IMR-90 (cell line): ENCODE results near the gene S100A4. TPM values are rescaled to one million over a fixed set of nuclear protein-coding genes. Genes with fewer than 3 reads are reported as not detected.

Source experiments
- ATAC-seq: fragments of 200-7000 bp; cut with Tn5 transposase; 2 replicates; pipeline ENCODE4 v1.9.1; 2020; ENCODE audit warnings: low read depth, mild to moderate bottlenecking, moderate library complexity
- BruUV-seq: library from RNA; stranded (reverse); fragments of 400-500 nt; replicated peaks from 2 replicates; lab custom pipeline; 2021; lab: Mats Ljungman, UMichigan
- CTCF ChIA-PET: fragments of 300-600 bp; formaldehyde crosslinking; extraction: SDS; loops from one replicate; lab custom pipeline; 2021; ENCODE audit warnings: antibody characterized with exemption; lab: Yijun Ruan, JAX
- POLR2A ChIA-PET: fragments of 300-600 bp; sonication (Branson Sonifier 250); formaldehyde crosslinking; loops from one replicate; lab custom pipeline; 2022; ENCODE audit warnings: antibody characterized with exemption; ENCODE audit not compliant: unreplicated experiment; lab: Charles Lee
- DNase-seq: peaks from one replicate; pipeline ENCODE4 v3.0.0; 2013
- H2AFZ ChIP-seq: replicated peaks from 2 replicates; pipeline ENCODE3; 2013; ENCODE audit warnings: low read length, mild to moderate bottlenecking; ENCODE audit not compliant: poor library complexity
- H2AK5ac ChIP-seq: 2 replicates; pipeline ENCODE4 v1.6.1; 2013; ENCODE audit warnings: low read depth, low read length, inconsistent platforms
- H2AK9ac ChIP-seq: replicated peaks from 2 replicates; pipeline ENCODE3; 2013; ENCODE audit warnings: mild to moderate bottlenecking, low read depth, low read length, moderate library complexity; ENCODE audit not compliant: poor library complexity
- H2BK120ac ChIP-seq: 2 replicates; pipeline ENCODE4 v1.6.1; 2013; ENCODE audit warnings: low read depth, low read length, inconsistent platforms
- H2BK15ac ChIP-seq: 3 replicates; pipeline ENCODE4 v1.6.1; 2013; ENCODE audit warnings: low read depth, low read length, inconsistent platforms
- H2BK20ac ChIP-seq: 2 replicates; pipeline ENCODE4 v1.6.1; 2013; ENCODE audit warnings: low read depth, mild to moderate bottlenecking, inconsistent platforms, low read length, moderate library complexity
- H2BK5ac ChIP-seq: 2 replicates; pipeline ENCODE4 v1.6.1; 2013; ENCODE audit warnings: mild to moderate bottlenecking, low read depth, low read length, inconsistent platforms; ENCODE audit not compliant: poor library complexity, severe bottlenecking
- H3K14ac ChIP-seq: replicated peaks from 2 replicates; pipeline ENCODE4 v1.6.1; 2013; ENCODE audit warnings: low read depth, low read length, inconsistent platforms
- H3K18ac ChIP-seq: 2 replicates; pipeline ENCODE4 v1.6.1; 2013; ENCODE audit warnings: low read depth, low read length, control low read depth
- H3K23ac ChIP-seq: 2 replicates; pipeline ENCODE4 v1.6.1; 2013; ENCODE audit warnings: low read depth, low read length, inconsistent platforms
- H3K27ac ChIP-seq: 2 replicates; pipeline ENCODE4 v1.5.1; 2013; ENCODE audit warnings: mild to moderate bottlenecking, control low read depth, low read length; ENCODE audit not compliant: insufficient read depth
- H3K27me3 ChIP-seq: 2 replicates; pipeline ENCODE4 v1.6.1; 2013; ENCODE audit warnings: low read length; ENCODE audit not compliant: control insufficient read depth, insufficient read depth
- H3K36me3 ChIP-seq: 2 replicates; pipeline ENCODE4 v1.6.1; 2013; ENCODE audit warnings: low read length, mixed read lengths; ENCODE audit not compliant: control insufficient read depth, insufficient read depth
- H3K4ac ChIP-seq: 2 replicates; pipeline ENCODE4 v1.6.1; 2013; ENCODE audit warnings: low read depth, low read length, inconsistent platforms
- H3K4me1 ChIP-seq: 2 replicates; pipeline ENCODE4 v1.6.1; 2013; ENCODE audit warnings: low read length, mixed read lengths; ENCODE audit not compliant: control insufficient read depth, insufficient read depth
- H3K4me2 ChIP-seq: 2 replicates; pipeline ENCODE4 v1.6.1; 2013; ENCODE audit warnings: low read depth, mild to moderate bottlenecking, control low read depth, low read length, moderate library complexity
- H3K4me3 ChIP-seq: 2 replicates; pipeline ENCODE4 v1.5.1; 2013; ENCODE audit warnings: low read depth, mild to moderate bottlenecking, control low read depth, low read length, moderate library complexity; ENCODE audit not compliant: insufficient read depth
- H3K56ac ChIP-seq: 2 replicates; pipeline ENCODE4 v1.6.1; 2013; ENCODE audit warnings: low read length, inconsistent platforms; ENCODE audit not compliant: insufficient read depth; ENCODE audit errors: extremely low read depth
- H3K79me1 ChIP-seq, 2 experiments: 2 replicates each; pipeline ENCODE4 v1.6.1; 2013; ENCODE audit warnings: low read length in 2 of 2, inconsistent platforms in 1 of 2, low read depth in 1 of 2
- H3K9ac ChIP-seq: 2 replicates; pipeline ENCODE4 v1.6.1; 2013; ENCODE audit warnings: low read depth, low read length, control low read depth
- H3K9me1 ChIP-seq: 2 replicates; pipeline ENCODE4 v1.6.1; 2013; ENCODE audit warnings: low read length, inconsistent platforms; ENCODE audit not compliant: insufficient read depth
- H3K9me3 ChIP-seq: 2 replicates; pipeline ENCODE4 v1.6.1; 2013; ENCODE audit warnings: low read length; ENCODE audit not compliant: control insufficient read depth, insufficient read depth
- H4K20me1 ChIP-seq: 2 replicates; pipeline ENCODE4 v1.6.1; 2013; ENCODE audit warnings: low read length, inconsistent platforms; ENCODE audit not compliant: insufficient read depth
- H4K5ac ChIP-seq: 2 replicates; pipeline ENCODE4 v1.6.1; 2013; ENCODE audit warnings: mild to moderate bottlenecking, low read depth, low read length, control low read depth
- H4K8ac ChIP-seq, 2 experiments: 2 replicates each; pipeline ENCODE4 v1.6.1; 2013; ENCODE audit warnings: low read depth in 2 of 2, low read length in 2 of 2, control low read depth in 1 of 2, inconsistent platforms in 1 of 2
- H4K91ac ChIP-seq: 2 replicates; pipeline ENCODE4 v1.6.1; 2013; ENCODE audit warnings: low read depth, low read length, inconsistent platforms; ENCODE audit not compliant: insufficient read depth
- BHLHE40 ChIP-seq: fragments of 150-350 bp; IDR thresholded peaks from 2 replicates; pipeline ENCODE4 v1.6.1; 2016; ENCODE audit warnings: mild to moderate bottlenecking, low read depth, low read length
- CEBPB ChIP-seq: IDR thresholded peaks from 2 replicates; pipeline ENCODE4 v1.6.1; 2012; ENCODE audit warnings: low read depth, low read length, improper control_type of control experiment
- CHD1 ChIP-seq: IDR thresholded peaks from 2 replicates; pipeline ENCODE4 v1.6.1; 2012; ENCODE audit warnings: low read depth, low read length, improper control_type of control experiment
- FOS ChIP-seq: fragments of 150-350 bp; IDR thresholded peaks from 2 replicates; pipeline ENCODE4 v1.6.1; 2016; ENCODE audit warnings: low read depth, low read length
- MAFK ChIP-seq: IDR thresholded peaks from 2 replicates; pipeline ENCODE4 v1.6.1; 2012; ENCODE audit warnings: low read depth, low read length, improper control_type of control experiment
- MAZ ChIP-seq: IDR thresholded peaks from 2 replicates; pipeline ENCODE4 v1.6.1; 2012; ENCODE audit warnings: low read depth, mild to moderate bottlenecking, low read length, improper control_type of control experiment, moderate library complexity, borderline replicate concordance
- MXI1 ChIP-seq: IDR thresholded peaks from 2 replicates; pipeline ENCODE4 v1.6.1; 2012; ENCODE audit warnings: low read depth, mild to moderate bottlenecking, low read length, moderate library complexity, borderline replicate concordance
- NFE2L2 ChIP-seq: fragments of 150-350 bp; IDR thresholded peaks from 2 replicates; pipeline ENCODE4 v1.6.1; 2016; ENCODE audit warnings: low read depth, mild to moderate bottlenecking, low read length
- POLR2A ChIP-seq: IDR thresholded peaks from 2 replicates; pipeline ENCODE4 v1.6.1; 2012; ENCODE audit warnings: mild to moderate bottlenecking, low read depth, low read length
- RAD21 ChIP-seq: IDR thresholded peaks from 2 replicates; pipeline ENCODE4 v1.6.1; 2012; ENCODE audit warnings: low read length, improper control_type of control experiment
- RCOR1 ChIP-seq: IDR thresholded peaks from 2 replicates; pipeline ENCODE4 v1.6.1; 2012; ENCODE audit warnings: mild to moderate bottlenecking, low read length, improper control_type of control experiment; ENCODE audit not compliant: insufficient replicate concordance
- SMC3 ChIP-seq: fragments of 150-350 bp; IDR thresholded peaks from 2 replicates; pipeline ENCODE4 v1.6.1; 2016; ENCODE audit warnings: low read depth, mild to moderate bottlenecking, antibody characterized with exemption, low read length, moderate library complexity
- USF2 ChIP-seq: fragments of 150-350 bp; IDR thresholded peaks from 2 replicates; pipeline ENCODE4 v1.6.1; 2017; ENCODE audit warnings: mild to moderate bottlenecking, antibody characterized with exemption, low read length, low read depth
- WGBS, 2 experiments: methylation state at CpG; one replicate each; pipeline versions ENCODE4 v1.1.5 to v1.1.7; 2013; ENCODE audit warnings: missing lambda C conversion rate in 2 of 2; ENCODE audit not compliant: insufficient read length in 1 of 2; ENCODE audit errors: extremely low coverage in 2 of 2; 5-methylcytosine and 5-hydroxymethylcytosine counted together
- dilution Hi-C: fragments of 300-500 bp; cut with HindIII; formaldehyde crosslinking; loops from one replicate; pipeline ENCODE4 v1.14.3; 2018; ENCODE audit warnings: low sequenced_read_pairs; ENCODE audit not compliant: unreplicated experiment
- in situ Hi-C: fragments of 300-500 bp; cut with MboI; formaldehyde crosslinking; loops from 3 replicates; pipeline ENCODE4 v1.14.3; 2019; ENCODE audit warnings: low sequenced_read_pairs, inconsistent platforms, mixed read lengths
- intact Hi-C: fragments of 100-400 bp; cut with micrococcal nuclease; formaldehyde crosslinking; loops from 2 replicates; pipeline ENCODE4 v1.10.0; 2022
- polyA plus RNA-seq, 3 experiments: library from polyadenylated mRNA; depleted of rRNA; stranded (reverse); fragments of >200 nt; gene quantifications; 2 replicates each; pipeline ENCODE4 v1.2.3, GENCODE V29; 2012; ENCODE audit warnings: low replicate concordance in 1 of 3
- total RNA-seq: library from RNA; depleted of rRNA; stranded (reverse); fragments of >200 nt; gene quantifications from 2 replicates; pipeline ENCODE4 v1.2.3, GENCODE V29; 2012
- TF ChIP-seq, protein P1 (sequence below): fragments of 150-350 bp; IDR thresholded peaks from 2 replicates; pipeline ENCODE4 v1.6.1; 2016; ENCODE audit warnings: low read depth, mild to moderate bottlenecking, low read length, moderate library complexity, borderline replicate concordance
- TF ChIP-seq, protein P2 (sequence below): conservative IDR thresholded peaks from 2 replicates; pipeline ENCODE4 v1.5.1; 2012; ENCODE audit warnings: mild to moderate bottlenecking, low read depth, low read length, improper control_type of control experiment

The S100A4 gene
- total and polyA plus RNA-seq, 2 of the 4 experiments (the other 2 are of a cell fraction), result 5.6 to 16.6 TPM

DNA sequence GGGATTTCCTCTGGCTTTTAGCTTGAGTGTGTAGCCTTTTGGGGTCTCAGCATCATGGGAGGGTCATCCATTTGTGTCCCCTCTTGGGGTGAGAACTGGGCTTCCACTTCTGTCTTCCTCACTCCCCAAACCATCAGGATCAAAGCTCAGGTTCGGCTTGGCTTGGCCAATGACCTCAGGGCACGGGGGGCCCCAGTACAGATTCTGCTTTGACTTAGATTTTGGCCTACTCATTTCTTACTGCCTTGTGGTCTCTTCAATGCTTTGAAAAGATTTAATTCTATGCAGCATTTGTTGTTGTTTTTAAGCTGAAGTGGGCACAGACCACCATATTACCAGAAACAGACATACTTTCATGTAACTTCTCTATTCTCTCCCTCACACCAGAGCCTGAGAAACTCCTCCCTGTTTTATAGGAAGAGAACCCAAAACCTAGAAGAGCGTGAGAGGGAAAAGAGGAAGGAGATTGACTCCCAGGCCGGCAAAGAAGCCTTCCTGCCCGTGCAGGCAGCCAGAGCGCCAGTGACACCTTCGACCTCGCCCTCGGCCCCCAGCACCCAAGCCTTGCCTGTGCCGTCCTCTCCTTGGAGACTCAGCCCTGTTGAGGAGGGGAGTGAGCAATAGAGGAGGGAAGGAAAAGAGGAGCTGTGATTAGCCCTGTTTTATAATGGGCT lies 5.4 kb upstream of the S100A4 start:
- in situ Hi-C loops, result no loop called here
- Histone ChIP-seq H3K4me3 (no peak overlapping the region), H3K9ac (no peak overlapping the region), H3K9me3 (no peaks in the 10 kb centered on the region), H3K9me1 (peaks cover 53% of the 10 kb centered on the region), H2AK5ac (peak overlapping the region; percentile 96), H3K36me3 (no peaks in the 10 kb centered on the region), H4K20me1 (no peaks in the 10 kb centered on the region), H3K27me3 (no peaks in the 10 kb centered on the region), H2BK120ac (peak overlapping the region; percentile 97), H3K4ac (peak overlapping the region; percentile 96), H4K91ac (peak overlapping the region; percentile 93), H4K8ac (peak overlapping the region; percentile 43 to 87; a peak in 2 of 4 replicates), H3K4me2 (no peak overlapping the region), H3K18ac (no peak overlapping the region), H3K56ac (no peak overlapping the region), H2BK5ac (no peak overlapping the region), H3K14ac (peak overlapping the region; percentile 35), H2AK9ac (peak overlapping the region; percentile 31), H3K79me1 (peaks cover 0 to 24% of the 10 kb centered on the region in 2 experiments; a peak in 3 of 4 replicates), H3K23ac (0 out of 2 replicates have a peak overlapping the region, but pooled peaks have one; percentile 55), H2BK15ac (peak overlapping the region; percentile 90; the same call in 2 of the 3 replicates), H4K5ac (no peak overlapping the region), H2BK20ac (peak overlapping the region; percentile 94), H3K27ac (no peak overlapping the region), H3K4me1 (peaks cover 36% of the 10 kb centered on the region), H2AFZ (no peak overlapping the region)
- BruUV-seq, result no TSS peak
- ATAC-seq (no peak), DNase-seq (no peak)
- WGBS, 2 experiments, result 89% methylated on average over 5 of the region's 10 CpGs; no CpG with 5 or more reads in 1 of the 2 experiments
- dilution Hi-C loops, result no loop called here
- intact Hi-C loops, result no loop called here
- ChIA-PET POLR2A (interaction anchor here (1.6 kb wide), 1 partner anchor 15 kb away, joined by 14 read pairs; the partner anchor contains the start of gene S100A6), CTCF (interaction anchor here (1.0 to 1.2 kb wide), 2 partner anchors 17 kb away, joined by 3 to 4 read pairs; no protein-coding TSS in a partner anchor)
- TF ChIP-seq CEBPB (no peak), MAZ (no peak), MAFK (no peak), RAD21 (no peak), RCOR1 (no peak), MXI1 (no peak), POLR2A (no peak), USF2 (no peak), BHLHE40 (no peak), FOS (no peak), CHD1 (no peak), NFE2L2 (no peak), SMC3 (no peak)
- TF ChIP-seq, protein P1, sequence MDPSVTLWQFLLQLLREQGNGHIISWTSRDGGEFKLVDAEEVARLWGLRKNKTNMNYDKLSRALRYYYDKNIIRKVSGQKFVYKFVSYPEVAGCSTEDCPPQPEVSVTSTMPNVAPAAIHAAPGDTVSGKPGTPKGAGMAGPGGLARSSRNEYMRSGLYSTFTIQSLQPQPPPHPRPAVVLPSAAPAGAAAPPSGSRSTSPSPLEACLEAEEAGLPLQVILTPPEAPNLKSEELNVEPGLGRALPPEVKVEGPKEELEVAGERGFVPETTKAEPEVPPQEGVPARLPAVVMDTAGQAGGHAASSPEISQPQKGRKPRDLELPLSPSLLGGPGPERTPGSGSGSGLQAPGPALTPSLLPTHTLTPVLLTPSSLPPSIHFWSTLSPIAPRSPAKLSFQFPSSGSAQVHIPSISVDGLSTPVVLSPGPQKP, result no peak
- TF ChIP-seq, protein P2, sequence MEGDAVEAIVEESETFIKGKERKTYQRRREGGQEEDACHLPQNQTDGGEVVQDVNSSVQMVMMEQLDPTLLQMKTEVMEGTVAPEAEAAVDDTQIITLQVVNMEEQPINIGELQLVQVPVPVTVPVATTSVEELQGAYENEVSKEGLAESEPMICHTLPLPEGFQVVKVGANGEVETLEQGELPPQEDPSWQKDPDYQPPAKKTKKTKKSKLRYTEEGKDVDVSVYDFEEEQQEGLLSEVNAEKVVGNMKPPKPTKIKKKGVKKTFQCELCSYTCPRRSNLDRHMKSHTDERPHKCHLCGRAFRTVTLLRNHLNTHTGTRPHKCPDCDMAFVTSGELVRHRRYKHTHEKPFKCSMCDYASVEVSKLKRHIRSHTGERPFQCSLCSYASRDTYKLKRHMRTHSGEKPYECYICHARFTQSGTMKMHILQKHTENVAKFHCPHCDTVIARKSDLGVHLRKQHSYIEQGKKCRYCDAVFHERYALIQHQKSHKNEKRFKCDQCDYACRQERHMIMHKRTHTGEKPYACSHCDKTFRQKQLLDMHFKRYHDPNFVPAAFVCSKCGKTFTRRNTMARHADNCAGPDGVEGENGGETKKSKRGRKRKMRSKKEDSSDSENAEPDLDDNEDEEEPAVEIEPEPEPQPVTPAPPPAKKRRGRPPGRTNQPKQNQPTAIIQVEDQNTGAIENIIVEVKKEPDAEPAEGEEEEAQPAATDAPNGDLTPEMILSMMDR, result no peak
